ENCODE results near the gene TMEM259. TPM values are rescaled to one million over a fixed set of nuclear protein-coding genes. Genes with fewer than 3 reads are reported as not detected.
A peak's percentile ranks its signal among the peaks of the same experiment; 100 is the strongest.
"Not testable (repeated sequence)": the region's sequence is repeated elsewhere in the genome, so short reads cannot be mapped to it uniquely, and the experiment has no call there.

The TMEM259 gene
- polyA plus RNA-seq, 1 donor from 2014 or later = 82.6 TPM

- Mint-ChIP-seq H3K4me3 (peak overlapping the region in 2 of 4 donors; percentile 63 to 93), H3K4me1 (peaks cover 25 to 31% (median 26%) of the 10 kb centered on the region in 3 donors), H3K36me3 (peaks cover 2% of the 10 kb centered on the region), H3K9me3 (peaks cover 0 to 2% (median 0%) of the 10 kb centered on the region in 3 donors), H3K27me3 (no peaks in the 10 kb centered on the region), H3K27ac (peak overlapping the region; percentile 67 to 100 (median 96))
These were observed 15.2 kb upstream of the TMEM259 start for GRCh38 chr19:1035998-1036621.

GRCh38 chr19:1032264-1032867, 11.4 kb upstream of the TMEM259 start:
- no peaks in the 10 kb centered on the region for H3K9me3 Mint-ChIP-seq
- H3K27ac Mint-ChIP-seq = peak overlapping the region in 1 of 3 donors; percentile 51
- no peaks in the 10 kb centered on the region for H3K27me3 Mint-ChIP-seq
- peaks cover 2 to 10% (median 8%) of the 10 kb centered on the region in 3 donors for H3K4me1 Mint-ChIP-seq
- peak overlapping the region in 1 of 4 donors; percentile 12 for H3K4me3 Mint-ChIP-seq
- H3K36me3 Mint-ChIP-seq = peaks cover 2% of the 10 kb centered on the region

DNA sequence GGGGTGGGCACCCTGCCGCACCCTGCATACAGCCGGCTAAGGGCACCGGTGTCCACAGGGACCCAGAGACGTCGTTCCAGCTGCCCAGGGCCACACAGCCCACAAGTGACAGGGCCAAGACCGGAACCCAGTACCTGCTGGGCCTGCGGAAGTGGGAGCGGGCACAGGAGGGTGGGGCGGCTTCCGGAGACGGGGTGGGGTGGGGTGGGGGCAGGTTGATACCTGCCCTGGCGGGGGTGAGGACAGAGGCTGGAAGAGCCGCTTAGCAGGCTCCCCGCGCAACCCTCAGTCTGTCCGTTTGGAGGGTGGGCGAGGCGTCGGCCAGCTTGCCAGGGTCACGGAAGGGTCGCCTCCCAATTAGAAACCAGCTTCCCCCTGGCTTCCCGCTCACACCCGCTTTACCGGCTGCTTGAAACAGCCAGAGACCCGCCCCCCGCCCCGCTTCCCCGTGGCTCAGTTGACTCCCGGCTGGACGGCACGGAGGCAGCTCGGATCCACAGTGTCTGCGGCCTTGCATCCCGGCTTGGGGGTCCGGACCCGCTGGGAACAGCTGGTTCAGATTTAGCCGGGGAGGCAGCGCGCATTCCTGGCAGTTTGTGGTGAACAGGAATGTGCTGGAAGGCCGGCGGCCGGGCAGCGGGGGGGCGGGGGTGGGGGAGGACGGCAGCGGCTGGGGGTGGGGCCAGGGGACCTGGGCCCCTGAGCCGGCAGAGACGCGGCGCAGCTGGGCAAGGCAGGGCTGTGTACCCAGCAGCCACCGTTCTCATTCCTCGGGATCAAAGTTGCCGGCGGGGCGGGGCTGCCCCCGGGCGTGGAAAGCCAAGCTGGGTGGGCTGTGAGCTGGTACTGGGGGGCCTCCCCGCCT, 7.4 kb upstream of the TMEM259 start:
- Mint-ChIP-seq H3K9me3 (no peaks in the 10 kb centered on the region), H3K27me3 (no peaks in the 10 kb centered on the region), H3K4me1 (peaks cover 6 to 12% (median 10%) of the 10 kb centered on the region in 3 donors), H3K27ac (peak overlapping the region; percentile 86 to 99 (median 98)), H3K4me3 (peak overlapping the region; percentile 96 to 100 (median 97)), H3K36me3 (no peaks in the 10 kb centered on the region)

DNA sequence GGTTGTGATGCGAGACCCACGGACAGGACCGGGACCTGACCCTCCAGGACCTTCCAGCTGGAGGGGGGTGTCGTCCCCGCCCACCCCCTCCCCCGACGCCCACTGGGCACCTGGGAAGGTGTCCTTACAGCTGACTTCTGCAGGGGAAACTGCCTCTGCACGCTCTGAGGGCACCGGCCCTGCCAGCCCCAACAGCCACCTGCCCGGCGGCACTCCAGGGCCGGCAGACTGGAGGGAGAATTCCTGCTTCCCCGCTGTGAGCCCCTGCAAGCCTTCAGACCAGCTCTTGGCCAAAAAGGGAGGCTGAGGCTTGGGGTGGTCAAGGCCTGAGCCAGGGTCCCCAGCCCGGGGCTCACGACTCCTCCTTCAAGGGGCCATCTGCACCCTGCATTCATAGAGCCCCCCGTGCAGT, 6.7 kb upstream of the TMEM259 start:
- Mint-ChIP-seq H3K4me1 (peaks cover 6 to 11% (median 10%) of the 10 kb centered on the region in 3 donors), H3K4me3 (peak overlapping the region; percentile 97 to 100 (median 100)), H3K9me3 (no peaks in the 10 kb centered on the region), H3K27me3 (no peaks in the 10 kb centered on the region), H3K27ac (peak overlapping the region; percentile 86 to 99 (median 98)), H3K36me3 (no peaks in the 10 kb centered on the region)

GRCh38 chr19:1026783-1027649, 6.1 kb upstream of the TMEM259 start:
- Mint-ChIP-seq H3K9me3 (no peaks in the 10 kb centered on the region), H3K27ac (peak overlapping the region; percentile 93 to 99 (median 98)), H3K36me3 (no peaks in the 10 kb centered on the region), H3K4me3 (peak overlapping the region; percentile 97 to 100 (median 100)), H3K4me1 (peaks cover 6 to 10% (median 9%) of the 10 kb centered on the region in 3 donors), H3K27me3 (no peaks in the 10 kb centered on the region)

DNA sequence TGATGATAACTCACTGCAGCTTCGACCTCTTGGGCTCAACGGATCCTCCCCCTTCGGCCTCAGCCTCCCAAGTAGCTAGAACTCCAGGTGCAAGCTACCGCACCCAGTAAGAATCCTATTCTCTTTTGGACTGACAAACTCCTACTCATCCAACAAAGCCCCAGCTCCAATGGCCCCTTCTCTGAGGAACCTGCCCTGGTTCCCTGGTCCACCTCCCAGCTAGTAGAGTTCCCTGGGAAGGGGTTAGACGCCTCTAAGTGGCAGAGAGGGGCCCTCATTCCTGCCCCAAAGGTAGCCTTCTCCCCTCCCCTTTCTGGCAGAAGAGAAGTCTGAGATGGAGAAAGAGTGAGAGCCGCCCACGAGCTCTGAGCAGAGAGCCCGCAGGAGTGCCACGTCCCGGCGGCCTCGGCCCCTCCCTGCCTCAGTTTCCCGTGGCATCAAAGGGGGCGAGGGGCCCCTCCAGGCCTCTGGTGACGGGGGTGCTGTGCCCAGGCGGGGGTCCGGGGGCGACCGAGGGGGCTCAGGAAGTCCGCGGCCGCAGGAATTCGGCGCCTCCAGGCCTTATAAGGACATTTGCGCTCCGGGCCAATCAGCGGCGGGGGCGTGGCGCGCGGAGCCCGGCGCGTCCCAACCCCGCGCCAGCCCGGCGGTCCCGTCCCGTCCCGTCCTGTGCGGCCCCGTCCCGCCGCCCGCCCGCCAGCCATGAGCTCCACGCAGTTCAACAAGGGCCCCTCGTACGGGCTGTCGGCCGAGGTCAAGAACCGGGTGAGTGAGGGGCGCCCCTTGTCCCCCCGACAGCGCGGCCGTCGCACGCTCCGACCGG, 5.2 kb upstream of the TMEM259 start, which contains the start of gene CNN2:
Gene CNN2, plus strand, starts transcription at position 649 of the 823 bp plus-strand sequence. Its CDS starts 54 bp downstream, at position 703.
- Mint-ChIP-seq H3K36me3 (no peaks in the 10 kb centered on the region), H3K27ac (peak within 1 kb of the TSS; percentile 93 to 99 (median 98)), H3K9me3 (no peaks in the 10 kb centered on the region), H3K27me3 (no peaks in the 10 kb centered on the region), H3K4me3 (peak within 1 kb of the TSS; percentile 97 to 100 (median 100)), H3K4me1 (peaks cover 6 to 15% (median 11%) of the 10 kb centered on the region in 3 donors)

GRCh38 chr19:1025080-1025479, 4.2 kb upstream of the TMEM259 start:
- Mint-ChIP-seq H3K27ac (peak overlapping the region in 1 of 3 donors; percentile 77), H3K4me3 (peak overlapping the region in 3 of 4 donors; percentile 2 to 68 (median 58)), H3K4me1 (peaks cover 6 to 11% (median 8%) of the 10 kb centered on the region in 3 donors)
- not testable (repeated sequence) for H3K27me3 Mint-ChIP-seq, H3K36me3 Mint-ChIP-seq, H3K9me3 Mint-ChIP-seq

DNA sequence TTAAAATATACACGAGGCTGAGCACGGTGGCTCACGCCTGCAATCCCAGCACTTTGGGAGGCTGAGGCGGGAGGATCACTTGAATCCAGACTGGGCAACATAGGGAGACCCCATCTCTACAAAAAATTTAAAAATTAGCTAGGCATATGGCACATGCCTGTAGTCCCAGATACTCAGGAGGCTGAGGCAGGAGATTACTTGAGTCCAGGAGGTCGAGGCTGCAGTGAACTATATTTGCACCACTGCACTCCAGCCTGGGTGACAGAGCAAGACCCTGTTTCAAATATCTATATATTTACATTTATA, 2.9 kb upstream of the TMEM259 start:
- not testable (repeated sequence) for H3K9me3 Mint-ChIP-seq
- Mint-ChIP-seq H3K27ac (peak overlapping the region in 1 of 3 donors; percentile 36), H3K4me3 (peak overlapping the region in 2 of 4 donors; percentile 38 to 56)

GRCh38 chr19:1019980-1020867, 699 bp downstream of the TMEM259 start:
- peaks cover 0 to 31% (median 22%) of the 10 kb centered on the region in 3 donors for H3K4me1 Mint-ChIP-seq

More for the DNA sequence above, 2.9 kb upstream of the TMEM259 start:
- not testable (repeated sequence) for H3K27me3 Mint-ChIP-seq, H3K36me3 Mint-ChIP-seq
- H3K4me1 Mint-ChIP-seq = peaks cover 6 to 12% (median 11%) of the 10 kb centered on the region in 3 donors

GRCh38 chr19:1019616-1019961, 1.3 kb downstream of the TMEM259 start:
- Mint-ChIP-seq H3K4me3 (peak overlapping the region; percentile 86 to 96 (median 87)), H3K36me3 (no peaks in the 10 kb centered on the region), H3K4me1 (peaks cover 0 to 31% (median 21%) of the 10 kb centered on the region in 3 donors), H3K27me3 (no peaks in the 10 kb centered on the region), H3K27ac (peak overlapping the region; percentile 76 to 99 (median 97)), H3K9me3 (no peaks in the 10 kb centered on the region)

More at GRCh38 chr19:1019980-1020867, 699 bp downstream of the TMEM259 start:
- no peaks in the 10 kb centered on the region for H3K27me3 Mint-ChIP-seq
- H3K36me3 Mint-ChIP-seq = no peaks in the 10 kb centered on the region
- H3K27ac Mint-ChIP-seq = peak overlapping the region; percentile 76 to 99 (median 97)
- no peaks in the 10 kb centered on the region for H3K9me3 Mint-ChIP-seq
- peak overlapping the region; percentile 86 to 96 (median 87) for H3K4me3 Mint-ChIP-seq

DNA sequence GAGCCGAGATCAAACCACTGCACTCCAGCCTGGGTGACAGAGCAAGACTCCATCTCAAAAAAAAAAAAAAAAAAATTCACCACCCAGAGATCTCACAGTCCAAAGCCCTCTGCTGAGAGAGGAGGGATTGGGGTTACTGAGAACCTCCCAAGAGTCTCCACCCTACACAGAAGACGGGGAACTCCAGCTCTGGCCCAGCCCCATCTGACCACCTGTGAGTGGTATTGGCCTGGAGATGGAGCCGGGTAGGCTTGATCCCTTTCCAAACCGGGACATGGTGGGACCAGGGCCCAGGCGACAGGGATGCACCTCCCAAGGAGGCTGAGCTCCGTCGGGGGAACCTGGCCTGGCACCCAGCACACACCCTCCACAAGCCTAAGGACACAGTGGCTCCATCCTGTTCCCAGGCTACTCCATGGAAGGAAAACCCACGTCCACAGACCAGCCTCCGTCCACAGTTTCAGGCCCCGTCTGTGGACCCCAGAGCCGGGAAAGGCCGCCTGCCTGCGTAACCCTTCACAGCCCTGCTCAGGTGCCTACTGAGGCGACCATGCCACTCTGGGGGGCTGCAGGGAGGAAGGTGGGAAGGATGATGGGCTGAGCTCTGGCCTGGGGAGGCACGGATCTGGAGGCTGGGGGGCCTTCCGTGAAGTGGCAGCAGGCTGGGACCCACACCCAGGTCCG, 1.8 kb downstream of the TMEM259 start:
- Mint-ChIP-seq H3K27ac (peak overlapping the region in 2 of 3 donors; percentile 72 to 99), H3K4me3 (peak overlapping the region; percentile 77 to 87 (median 86)), H3K4me1 (peaks cover 0 to 31% (median 21%) of the 10 kb centered on the region in 3 donors), H3K27me3 (no peaks in the 10 kb centered on the region), H3K36me3 (no peaks in the 10 kb centered on the region), H3K9me3 (no peaks in the 10 kb centered on the region)

DNA sequence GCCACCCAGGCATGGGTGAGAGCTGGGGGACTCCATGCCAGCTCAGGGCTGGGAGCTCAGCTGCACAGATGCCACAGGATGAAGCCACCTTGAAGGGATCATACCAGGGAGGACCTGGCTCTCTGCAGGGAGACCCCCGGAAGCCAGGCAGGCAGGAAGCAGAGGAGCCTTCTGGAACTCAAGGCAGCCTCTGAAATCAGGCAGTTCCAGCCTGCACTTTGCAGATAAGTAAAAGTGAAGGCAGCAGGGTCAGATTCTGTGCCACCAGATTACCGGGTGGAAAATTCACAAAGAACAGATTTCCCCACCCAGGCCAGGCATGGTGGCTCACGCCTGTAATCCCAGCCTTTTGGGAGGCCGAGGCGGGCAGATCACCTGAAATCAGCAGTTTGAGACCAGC, 2.5 kb downstream of the TMEM259 start:
- no peaks in the 10 kb centered on the region for H3K27me3 Mint-ChIP-seq
- H3K9me3 Mint-ChIP-seq = no peaks in the 10 kb centered on the region
- peak overlapping the region in 1 of 3 donors; percentile 72 for H3K27ac Mint-ChIP-seq
- H3K4me3 Mint-ChIP-seq = peak overlapping the region; percentile 77 to 87 (median 86)
- H3K36me3 Mint-ChIP-seq = no peaks in the 10 kb centered on the region
- H3K4me1 Mint-ChIP-seq = peaks cover 0 to 31% (median 21%) of the 10 kb centered on the region in 3 donors

Data from IgD-negative memory B cell (primary cell).